SK-N-SH (cell line): Measurements from ENCODE around the gene SEC14L1.

ENCODE experiments used
- GABPA ChIP-seq: IDR thresholded peaks from 2 replicates; pipeline ENCODE4 v1.4.0; 2012; ENCODE audit warnings: low read depth, mild to moderate bottlenecking
- PBX3 ChIP-seq: IDR thresholded peaks from 2 replicates; pipeline ENCODE4; 2012
- POLR2AphosphoS5 ChIP-seq: IDR thresholded peaks from 2 replicates; pipeline ENCODE4 v1.6.1; 2012; ENCODE audit warnings: low read depth, low read length
- TCF12 ChIP-seq: IDR thresholded peaks from 2 replicates; pipeline ENCODE4 v1.4.0; 2012
- TF ChIP-seq, protein P1 (sequence below): fragments of 150-350 bp; IDR thresholded peaks from 2 replicates; pipeline ENCODE4 v1.6.1; 2016; ENCODE audit warnings: mild to moderate bottlenecking, low read depth, low read length
- TF ChIP-seq, protein P2 (sequence below): fragments of 200-600 bp; sonication (generic); IDR thresholded peaks from 2 replicates; pipeline ENCODE4 v1.6.1; 2017; ENCODE audit warnings: antibody characterized with exemption, mild to moderate bottlenecking, moderate library complexity

GRCh38 chr17:77200711-77201110 lies 59.9 kb downstream of the SEC14L1 start:
- TF ChIP-seq, protein P1, sequence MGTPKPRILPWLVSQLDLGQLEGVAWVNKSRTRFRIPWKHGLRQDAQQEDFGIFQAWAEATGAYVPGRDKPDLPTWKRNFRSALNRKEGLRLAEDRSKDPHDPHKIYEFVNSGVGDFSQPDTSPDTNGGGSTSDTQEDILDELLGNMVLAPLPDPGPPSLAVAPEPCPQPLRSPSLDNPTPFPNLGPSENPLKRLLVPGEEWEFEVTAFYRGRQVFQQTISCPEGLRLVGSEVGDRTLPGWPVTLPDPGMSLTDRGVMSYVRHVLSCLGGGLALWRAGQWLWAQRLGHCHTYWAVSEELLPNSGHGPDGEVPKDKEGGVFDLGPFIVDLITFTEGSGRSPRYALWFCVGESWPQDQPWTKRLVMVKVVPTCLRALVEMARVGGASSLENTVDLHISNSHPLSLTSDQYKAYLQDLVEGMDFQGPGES: no peak
- TF ChIP-seq PBX3: no peak
- TF ChIP-seq, protein P2, sequence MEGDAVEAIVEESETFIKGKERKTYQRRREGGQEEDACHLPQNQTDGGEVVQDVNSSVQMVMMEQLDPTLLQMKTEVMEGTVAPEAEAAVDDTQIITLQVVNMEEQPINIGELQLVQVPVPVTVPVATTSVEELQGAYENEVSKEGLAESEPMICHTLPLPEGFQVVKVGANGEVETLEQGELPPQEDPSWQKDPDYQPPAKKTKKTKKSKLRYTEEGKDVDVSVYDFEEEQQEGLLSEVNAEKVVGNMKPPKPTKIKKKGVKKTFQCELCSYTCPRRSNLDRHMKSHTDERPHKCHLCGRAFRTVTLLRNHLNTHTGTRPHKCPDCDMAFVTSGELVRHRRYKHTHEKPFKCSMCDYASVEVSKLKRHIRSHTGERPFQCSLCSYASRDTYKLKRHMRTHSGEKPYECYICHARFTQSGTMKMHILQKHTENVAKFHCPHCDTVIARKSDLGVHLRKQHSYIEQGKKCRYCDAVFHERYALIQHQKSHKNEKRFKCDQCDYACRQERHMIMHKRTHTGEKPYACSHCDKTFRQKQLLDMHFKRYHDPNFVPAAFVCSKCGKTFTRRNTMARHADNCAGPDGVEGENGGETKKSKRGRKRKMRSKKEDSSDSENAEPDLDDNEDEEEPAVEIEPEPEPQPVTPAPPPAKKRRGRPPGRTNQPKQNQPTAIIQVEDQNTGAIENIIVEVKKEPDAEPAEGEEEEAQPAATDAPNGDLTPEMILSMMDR: no peak
- TF ChIP-seq GABPA: no peak
- no peak for TF ChIP-seq POLR2AphosphoS5
- no peak for TF ChIP-seq TCF12
